NAMALWA (cell line): ENCODE data around the gene HDGFL3.
A peak's percentile ranks its signal among the peaks of the same experiment; 100 is the strongest.
"Not testable (repeated sequence)": the region's sequence is repeated elsewhere in the genome, so short reads cannot be mapped to it uniquely, and the experiment has no call there.

ENCODE experiments used
- DNase-seq: peaks from one replicate; pipeline ENCODE4 v3.0.0-alpha.2; 2015; ENCODE audit warnings: low spot score

HDGFL3 gene

DNA sequence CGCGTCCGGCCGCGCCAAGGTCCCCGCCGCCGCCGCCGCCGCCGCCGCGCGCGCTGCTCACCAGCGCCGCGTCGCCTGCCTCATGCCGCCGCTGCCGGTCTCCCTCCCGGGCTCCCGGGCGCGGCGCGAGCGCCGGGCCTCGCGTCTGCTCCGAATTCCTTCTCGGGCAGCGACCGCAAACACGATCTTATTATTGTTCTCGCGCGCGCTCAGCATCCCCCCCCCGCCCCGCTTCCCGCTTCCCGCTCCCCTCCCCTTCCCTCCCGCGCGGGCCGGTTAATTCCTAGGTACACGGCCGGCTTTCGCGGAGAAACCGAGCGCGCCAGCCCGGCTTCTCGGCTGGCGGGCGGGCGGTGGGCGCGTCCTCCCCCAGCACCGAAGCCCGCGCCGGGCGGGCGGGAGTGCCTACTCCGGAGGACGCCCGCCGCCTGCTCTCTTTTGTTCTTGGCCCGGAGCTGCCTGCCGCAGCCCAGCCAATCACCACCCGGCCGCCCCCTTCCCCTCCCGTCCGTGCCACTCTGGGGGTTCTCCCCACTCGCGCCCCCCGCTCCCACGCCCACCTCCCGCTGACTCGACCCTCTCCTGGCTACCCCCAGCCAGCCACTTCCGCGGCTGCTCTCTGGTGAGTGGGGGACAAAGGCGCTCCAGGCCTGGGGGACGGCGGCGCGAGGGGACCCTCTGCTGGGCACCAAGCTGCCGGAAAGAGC, at the start of gene HDGFL3:
TSS of gene HDGFL3 (minus strand) at position 164 of the 707 bp plus-strand sequence. CDS start 409 bp downstream, outside the sequence.
- peak; percentile 30 for DNase-seq

- no peak for DNase-seq
These were observed 43.2 kb upstream of the HDGFL3 start for GRCh38 chr15:83250781-83251180.

DNA sequence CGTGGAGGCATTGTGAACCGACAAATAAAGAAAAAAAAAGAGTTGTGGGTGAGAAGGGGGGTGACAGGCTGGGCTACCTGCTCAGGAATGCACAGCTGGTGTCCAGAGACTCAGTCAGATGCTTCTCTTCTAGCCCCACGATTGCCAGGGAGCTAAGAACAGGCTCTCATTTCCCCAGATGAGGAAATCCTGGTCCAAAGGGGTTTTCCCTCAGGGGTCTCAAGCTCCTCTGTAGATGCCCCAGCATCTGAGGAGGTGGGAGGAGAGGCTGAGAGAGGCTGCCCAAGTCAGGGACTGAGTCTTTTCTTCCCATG, 41.4 kb upstream of the HDGFL3 start:
- no peak for DNase-seq

- DNase-seq, result peak; percentile 73
These were observed 40.8 kb upstream of the HDGFL3 start for GRCh38 chr15:83248151-83249029.

- DNase-seq, result no peak
These were observed 36.0 kb upstream of the HDGFL3 start for GRCh38 chr15:83243634-83244033.

GRCh38 chr15:83230242-83230641, 22.6 kb upstream of the HDGFL3 start:
- DNase-seq, result no peak

GRCh38 chr15:83225449-83225848, 17.8 kb upstream of the HDGFL3 start:
- DNase-seq, result no peak

GRCh38 chr15:83221781-83222180, 14.2 kb upstream of the HDGFL3 start:
- not testable (repeated sequence) for DNase-seq

GRCh38 chr15:83219026-83219425, 11.4 kb upstream of the HDGFL3 start:
- no peak for DNase-seq

GRCh38 chr15:83215306-83215705, 7.7 kb upstream of the HDGFL3 start:
- no peak for DNase-seq

- DNase-seq, result no peak
These were observed 3.0 kb upstream of the HDGFL3 start for GRCh38 chr15:83210619-83211018.

- no peak for DNase-seq
These were observed 1.7 kb upstream of the HDGFL3 start for GRCh38 chr15:83209333-83209732.

DNA sequence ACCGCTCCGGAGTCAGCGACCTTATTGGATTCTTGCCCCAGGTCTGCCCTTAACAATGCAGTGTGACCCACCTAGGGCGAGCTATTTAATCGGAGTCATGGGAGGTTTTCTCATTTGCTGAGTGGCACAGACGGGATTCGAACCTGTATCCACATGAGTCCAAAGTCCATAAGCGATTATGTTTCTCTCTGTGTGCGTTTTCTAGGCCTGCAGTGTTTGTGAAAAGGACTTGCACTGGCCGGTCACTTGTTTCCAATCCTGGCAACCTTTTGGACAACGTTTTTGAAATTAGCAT, 691 bp upstream of the HDGFL3 start:
- DNase-seq, result peak; percentile 12

DNA sequence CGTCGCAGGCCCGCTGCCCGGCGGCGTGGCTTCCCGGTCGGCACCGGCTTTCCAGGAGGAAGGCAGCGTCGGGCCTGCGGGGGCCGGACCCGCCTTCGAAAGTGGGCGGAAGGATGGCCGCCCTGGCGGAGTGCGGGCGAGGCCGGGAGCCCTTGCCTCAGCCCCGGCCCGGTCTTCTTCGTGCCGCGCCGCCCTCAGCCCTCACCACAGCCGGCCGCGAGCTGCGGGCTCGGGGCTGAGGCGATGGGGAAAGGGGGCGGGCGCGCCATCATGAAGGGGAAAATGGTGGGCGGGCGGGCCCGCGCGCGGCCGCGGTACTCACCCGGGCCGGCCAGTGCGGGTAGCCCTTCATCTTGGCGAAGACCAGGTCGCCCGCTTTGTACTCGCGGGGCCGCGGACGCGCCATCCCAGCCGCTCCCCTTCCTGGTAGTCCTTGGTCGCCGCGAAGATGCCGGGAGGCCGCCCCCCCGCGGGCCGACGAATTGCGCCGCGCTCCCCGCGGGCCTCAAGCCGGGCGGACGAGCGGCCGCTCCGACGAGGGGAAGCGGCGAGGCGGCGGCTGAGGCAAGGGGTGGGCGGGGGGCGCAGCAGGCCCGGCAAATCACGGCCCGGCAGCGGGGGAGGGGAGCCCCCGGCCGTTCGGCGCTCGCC, 489 bp downstream of the HDGFL3 start:
- peak; percentile 31 for DNase-seq

- DNase-seq, result peak; percentile 15
These were observed 1.1 kb downstream of the HDGFL3 start for GRCh38 chr15:83206526-83207008.

DNA sequence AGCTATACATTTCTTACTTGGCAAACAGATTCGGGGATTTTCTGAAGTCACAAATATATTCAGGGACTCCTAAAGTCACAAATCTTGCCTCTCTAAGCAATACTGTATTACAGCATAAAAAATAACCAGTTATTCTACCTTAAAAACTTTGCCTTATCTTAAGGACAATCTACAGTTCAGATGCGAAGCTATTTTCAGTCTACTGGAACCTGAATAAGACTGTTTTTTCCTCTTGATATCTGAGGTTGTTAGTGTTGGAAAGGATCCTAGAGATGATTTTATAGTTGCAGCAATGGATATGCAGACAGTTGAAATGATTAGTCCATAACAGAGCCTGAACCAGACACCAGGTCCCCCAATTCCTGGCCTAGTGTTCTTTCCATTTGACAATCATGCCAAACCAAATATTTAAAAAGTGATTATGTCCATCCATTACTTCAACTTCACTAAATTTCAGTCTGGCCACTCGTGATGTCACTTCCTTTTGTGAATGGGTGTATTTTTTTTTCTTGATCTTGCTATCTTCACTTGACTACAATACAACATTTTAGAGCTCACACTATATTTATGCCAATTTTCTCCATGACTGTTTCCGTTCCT, 1.8 kb downstream of the HDGFL3 start:
- peak; percentile 16 for DNase-seq

DNA sequence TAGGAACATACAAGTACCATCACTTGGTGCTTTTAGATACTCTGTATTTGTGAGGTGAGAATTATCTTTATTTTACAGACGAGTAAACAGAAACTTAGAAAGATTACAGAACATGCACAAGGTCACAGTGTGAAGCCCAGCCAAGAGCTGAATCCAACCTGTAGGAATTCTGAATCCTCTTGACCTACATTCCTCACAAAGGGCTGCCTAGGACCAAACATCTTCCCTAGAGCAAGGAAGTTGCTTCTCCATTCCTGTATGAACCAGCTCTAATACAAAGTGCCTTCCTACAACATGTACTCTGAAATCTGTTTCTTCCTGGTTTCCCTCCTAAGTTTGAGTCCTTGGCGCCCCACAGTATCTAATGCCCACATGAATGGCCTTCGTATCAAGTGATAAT, 2.9 kb downstream of the HDGFL3 start:
- no peak for DNase-seq

DNA sequence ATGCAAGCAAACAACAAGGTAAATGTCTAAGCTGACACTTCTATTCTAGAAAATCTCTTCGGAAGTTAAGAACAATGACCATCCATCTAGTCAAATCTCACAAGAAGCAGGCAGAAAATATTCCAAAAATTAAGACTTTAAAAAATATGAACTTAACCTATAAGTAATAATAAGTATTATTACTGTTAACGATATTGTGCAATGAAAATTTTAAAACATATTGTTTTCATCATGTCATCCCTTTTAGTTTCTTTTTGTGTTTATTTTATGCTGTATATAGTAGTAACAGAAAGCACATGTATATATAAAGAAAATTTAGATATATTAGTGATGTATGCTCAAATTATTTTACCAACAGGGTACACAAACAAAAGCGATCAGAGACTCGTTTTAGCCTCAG, 4.1 kb downstream of the HDGFL3 start:
- DNase-seq, result no peak

DNA sequence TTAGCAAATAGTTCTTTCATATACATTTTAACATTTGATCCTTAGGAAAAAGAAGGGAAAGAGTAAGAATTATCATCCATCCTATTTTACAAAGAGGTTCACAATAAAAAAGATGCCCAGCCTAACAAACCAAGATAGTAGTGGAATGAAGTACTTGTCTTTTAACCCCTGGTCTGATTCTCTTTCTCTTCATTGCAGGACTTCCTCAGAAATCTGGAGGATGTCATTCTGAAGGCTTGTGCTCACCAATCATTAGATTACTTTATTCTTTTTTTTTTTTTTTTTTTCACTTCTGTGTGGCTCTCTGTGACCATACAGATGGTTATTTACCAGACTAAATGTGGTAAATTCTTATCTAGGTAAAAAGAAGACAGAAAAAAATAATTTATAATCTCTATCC, 7.0 kb downstream of the HDGFL3 start:
- DNase-seq, result no peak

GRCh38 chr15:83200162-83200561, 7.5 kb downstream of the HDGFL3 start:
- DNase-seq, result no peak

DNA sequence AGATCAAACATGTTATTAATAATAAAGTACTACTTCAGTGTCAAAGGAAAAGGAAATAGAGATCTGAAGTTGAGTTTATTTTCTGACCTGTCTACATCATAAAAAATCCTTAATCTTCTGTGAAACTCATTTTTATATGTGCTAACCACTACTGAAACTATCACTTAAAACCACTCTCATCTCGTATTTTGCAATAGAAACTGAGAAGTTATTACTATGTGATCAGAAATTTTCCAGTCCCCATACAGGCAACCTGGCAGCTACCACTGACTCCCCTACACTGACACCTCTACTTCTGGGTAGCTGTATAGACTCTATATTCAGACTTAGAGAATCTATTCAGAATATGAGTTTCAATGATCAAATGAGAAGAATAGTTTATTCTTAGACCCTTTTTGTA, 8.3 kb downstream of the HDGFL3 start:
- DNase-seq, result no peak

DNA sequence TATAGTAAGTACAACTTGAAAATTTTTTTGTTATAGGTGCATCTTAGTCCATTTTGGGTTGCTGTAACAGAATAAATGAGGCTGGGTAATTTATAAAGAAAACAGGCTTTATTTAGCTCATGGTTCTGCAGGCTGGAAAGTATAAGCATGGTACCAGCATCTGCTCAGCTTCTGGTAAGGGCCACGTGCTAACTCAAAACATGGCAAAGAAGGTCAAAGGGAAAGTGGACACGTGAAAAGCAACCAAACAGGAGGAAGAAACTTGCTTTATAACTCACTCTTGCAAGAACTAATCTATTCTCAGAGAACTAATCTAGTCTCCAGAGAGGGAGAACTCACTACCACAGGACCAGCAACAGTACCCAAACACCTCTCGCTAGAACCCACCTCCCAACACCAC, 9.1 kb downstream of the HDGFL3 start:
- no peak for DNase-seq

GRCh38 chr15:83194528-83194927, 13.1 kb downstream of the HDGFL3 start:
- no peak for DNase-seq
